Left lung (tissue), 10 donors: ENCODE measurements around the gene C16orf92. TPM values are rescaled to one million over a fixed set of nuclear protein-coding genes. Genes with fewer than 3 reads are reported as not detected.
A peak's percentile ranks its signal among the peaks of the same experiment; 100 is the strongest.
"Not testable (repeated sequence)": the region's sequence is repeated elsewhere in the genome, so short reads cannot be mapped to it uniquely, and the experiment has no call there.

Experiments
- ATAC-seq: fragments of 200-7000 bp; cut with Tn5 transposase; one replicate; pipeline ENCODE4 v1.9.1; 2020; ENCODE audit warnings: moderate library complexity
- DNase-seq, 4 donors: peaks; one replicate each; pipeline ENCODE4 v3.0.0-alpha.2; 2013 to 2020
- H3K27ac ChIP-seq, 2 donors: fragments of 200-600 bp; sonication (generic) in 1 of 2; one replicate each; pipeline versions ENCODE4 v1.5.0 to v1.8.0; 2020 to 2021
- H3K27me3 ChIP-seq, 2 donors: fragments of 200-600 bp; sonication (generic) in 1 of 2; one replicate each; pipeline versions ENCODE4 v1.5.0 to v1.8.0; 2020 to 2021
- H3K36me3 ChIP-seq, 2 donors: fragments of 200-600 bp; sonication (generic) in 1 of 2; one replicate each; pipeline versions ENCODE4 v1.5.0 to v1.8.0; 2020 to 2021
- H3K4me1 ChIP-seq, 2 donors: fragments of 200-600 bp; one replicate each; pipeline ENCODE4 v1.8.0; 2021
- H3K4me3 ChIP-seq, 2 donors: fragments of 200-600 bp; sonication (generic) in 1 of 2; one replicate each; pipeline versions ENCODE4 v1.5.0 to v1.8.0; 2020 to 2021; ENCODE audit warnings: mild to moderate bottlenecking in 1 of 2
- H3K9me3 ChIP-seq, 2 donors: fragments of 200-600 bp; sonication (generic) in 1 of 2; one replicate each; pipeline versions ENCODE4 v1.5.0 to v1.8.0; 2020 to 2021
- intact Hi-C, 2 donors: fragments of 100-400 bp; cut with DNase I; formaldehyde crosslinking; loops; one replicate each; pipeline versions ENCODE4 v1.11.2 to v1.14.2; 2022
- polyA plus RNA-seq, 6 donors: library from polyadenylated mRNA; unstranded; fragments of 120-200 nt; gene quantifications; one replicate each; pipeline ENCODE4 v1.2.1, GENCODE V29; 2013; ENCODE audit not compliant: insufficient read length in 6 of 6
- total RNA-seq, 2 donors: library from RNA; stranded (reverse); fragmentation: NEBNext Ultra II Directional; extraction: Animal tissue kit (Norgen Biotek cat#: 25700); gene quantifications; one replicate each; pipeline ENCODE4 v1.2.1, GENCODE V29; 2021
- TF ChIP-seq, protein P1 (sequence below), 2 donors: fragments of 200-600 bp; sonication (generic) in 1 of 2; IDR thresholded peaks; one replicate each; pipeline versions ENCODE4 v1.5.0 to v1.8.0; 2021; ENCODE audit warnings: antibody characterized with exemption in 2 of 2
- donor health status: DM: no; HTN: yes; CAD: no.
- donor health status: DM: no; HTN: no; CAD: no.

The C16orf92 gene
- total and polyA plus RNA-seq, 8 donors: not detected

GRCh38 chr16:30032083-30032819, 9.3 kb downstream of the C16orf92 start:
- H3K36me3 ChIP-seq: no peaks in the 10 kb centered on the region
- H3K4me1 ChIP-seq: peaks cover 0 to 9% of the 10 kb centered on the region in 2 donors
- intact Hi-C loops: no loop called here
- TF ChIP-seq, protein P1, sequence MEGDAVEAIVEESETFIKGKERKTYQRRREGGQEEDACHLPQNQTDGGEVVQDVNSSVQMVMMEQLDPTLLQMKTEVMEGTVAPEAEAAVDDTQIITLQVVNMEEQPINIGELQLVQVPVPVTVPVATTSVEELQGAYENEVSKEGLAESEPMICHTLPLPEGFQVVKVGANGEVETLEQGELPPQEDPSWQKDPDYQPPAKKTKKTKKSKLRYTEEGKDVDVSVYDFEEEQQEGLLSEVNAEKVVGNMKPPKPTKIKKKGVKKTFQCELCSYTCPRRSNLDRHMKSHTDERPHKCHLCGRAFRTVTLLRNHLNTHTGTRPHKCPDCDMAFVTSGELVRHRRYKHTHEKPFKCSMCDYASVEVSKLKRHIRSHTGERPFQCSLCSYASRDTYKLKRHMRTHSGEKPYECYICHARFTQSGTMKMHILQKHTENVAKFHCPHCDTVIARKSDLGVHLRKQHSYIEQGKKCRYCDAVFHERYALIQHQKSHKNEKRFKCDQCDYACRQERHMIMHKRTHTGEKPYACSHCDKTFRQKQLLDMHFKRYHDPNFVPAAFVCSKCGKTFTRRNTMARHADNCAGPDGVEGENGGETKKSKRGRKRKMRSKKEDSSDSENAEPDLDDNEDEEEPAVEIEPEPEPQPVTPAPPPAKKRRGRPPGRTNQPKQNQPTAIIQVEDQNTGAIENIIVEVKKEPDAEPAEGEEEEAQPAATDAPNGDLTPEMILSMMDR (IDR thresholded peaks at IDR 0.05): peak; percentile 61 to 77
- no peak overlapping the region for H3K4me3 ChIP-seq
- no peak overlapping the region for H3K27ac ChIP-seq
- H3K9me3 ChIP-seq: no peaks in the 10 kb centered on the region
- peak in 3 of 4 donors; percentile 6 to 50 (median 24) for DNase-seq
- peak; percentile 72 for ATAC-seq
- peaks cover 34 to 89% of the 10 kb centered on the region in 2 donors for H3K27me3 ChIP-seq

GRCh38 chr16:30033270-30033669, 10.3 kb downstream of the C16orf92 start:
- Histone ChIP-seq H3K4me1 (peaks cover 0 to 9% of the 10 kb centered on the region in 2 donors), H3K4me3 (no peak overlapping the region), H3K27ac (no peak overlapping the region), H3K9me3 (no peaks in the 10 kb centered on the region), H3K36me3 (no peaks in the 10 kb centered on the region), H3K27me3 (peaks cover 34 to 79% of the 10 kb centered on the region in 2 donors)
- no peak for ATAC-seq
- TF ChIP-seq, protein P1 (IDR thresholded peaks at IDR 0.05): no peak
- intact Hi-C loops: no loop called here
- DNase-seq: peak in 1 of 4 donors; percentile 13

GRCh38 chr16:30040221-30040620, 17.2 kb downstream of the C16orf92 start:
- intact Hi-C loops: no loop called here

DNA sequence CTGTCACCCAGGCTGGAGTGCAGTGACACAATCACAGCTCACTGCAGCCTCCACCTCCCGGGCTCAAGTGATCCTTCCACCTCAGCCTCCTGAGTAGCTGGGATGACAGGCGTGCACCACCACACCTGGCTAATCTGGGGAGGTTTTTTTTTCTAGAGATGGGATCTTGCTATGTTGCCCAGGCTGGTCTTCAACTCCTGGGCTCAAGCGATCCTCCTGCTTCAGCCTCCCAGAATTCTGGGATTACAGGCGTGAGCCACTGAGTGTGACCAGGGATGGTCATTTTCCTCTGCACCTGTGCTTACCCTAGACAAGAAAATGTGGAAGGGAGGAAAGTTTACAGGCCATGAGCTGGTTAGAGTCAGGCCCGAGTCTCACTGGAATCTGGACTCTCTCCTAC, 17.7 kb downstream of the C16orf92 start:
- DNase-seq, H3K4me1 ChIP-seq, H3K27ac ChIP-seq, H3K4me3 ChIP-seq, ATAC-seq, H3K9me3 ChIP-seq, intact Hi-C loops, H3K36me3 ChIP-seq: not testable (repeated sequence)
- peaks cover 0 to 16% of the 10 kb centered on the region in 2 donors for H3K27me3 ChIP-seq

More at GRCh38 chr16:30040221-30040620, 17.2 kb downstream of the C16orf92 start:
- no peaks in the 10 kb centered on the region for H3K36me3 ChIP-seq
- no peak overlapping the region for H3K27ac ChIP-seq
- no peak overlapping the region for H3K4me3 ChIP-seq
- no peaks in the 10 kb centered on the region for H3K9me3 ChIP-seq
- TF ChIP-seq, protein P1 (IDR thresholded peaks at IDR 0.05): no peak
- ATAC-seq (no peak), DNase-seq (no peak)
- no peaks in the 10 kb centered on the region for H3K4me1 ChIP-seq
- peaks cover 0 to 21% of the 10 kb centered on the region in 2 donors for H3K27me3 ChIP-seq

DNA sequence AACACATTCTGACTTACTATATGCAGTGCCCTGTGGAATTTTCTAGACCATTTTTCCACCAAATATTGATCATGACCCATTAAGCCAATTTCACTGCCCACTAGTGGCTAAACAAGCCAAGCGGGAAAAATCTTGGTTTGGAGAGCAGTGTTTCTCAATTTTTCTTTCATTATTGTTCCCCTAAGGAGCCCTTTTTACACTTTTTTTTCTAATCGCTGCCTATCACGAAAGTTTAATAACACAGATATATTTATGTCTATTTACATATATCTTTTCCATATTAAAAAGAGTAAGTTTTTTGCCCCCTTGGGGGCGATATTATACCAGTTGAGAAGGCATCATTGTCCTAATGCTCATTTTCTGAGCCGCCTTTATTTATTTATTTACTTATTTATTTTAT, 18.8 kb downstream of the C16orf92 start:
- TF ChIP-seq, protein P1 (IDR thresholded peaks at IDR 0.05): peak; percentile 19 to 34
- Histone ChIP-seq H3K4me3 (no peak overlapping the region), H3K27me3 (peaks cover 0 to 18% of the 10 kb centered on the region in 2 donors), H3K36me3 (no peaks in the 10 kb centered on the region), H3K27ac (no peak overlapping the region), H3K4me1 (no peaks in the 10 kb centered on the region), H3K9me3 (no peaks in the 10 kb centered on the region)
- DNase-seq (peak in 1 of 4 donors; percentile 47), ATAC-seq (peak; percentile 31)
- intact Hi-C loops: no loop called here
